GM19193 (cell line): ENCODE data around the gene BICC1.

Source experiments
- POLR2A ChIP-seq: IDR thresholded peaks from 4 replicates; pipeline ENCODE4 v1.6.1; 2011; ENCODE audit not compliant: insufficient read depth, insufficient read length; ENCODE audit errors: extremely low read depth

BICC1 gene

DNA sequence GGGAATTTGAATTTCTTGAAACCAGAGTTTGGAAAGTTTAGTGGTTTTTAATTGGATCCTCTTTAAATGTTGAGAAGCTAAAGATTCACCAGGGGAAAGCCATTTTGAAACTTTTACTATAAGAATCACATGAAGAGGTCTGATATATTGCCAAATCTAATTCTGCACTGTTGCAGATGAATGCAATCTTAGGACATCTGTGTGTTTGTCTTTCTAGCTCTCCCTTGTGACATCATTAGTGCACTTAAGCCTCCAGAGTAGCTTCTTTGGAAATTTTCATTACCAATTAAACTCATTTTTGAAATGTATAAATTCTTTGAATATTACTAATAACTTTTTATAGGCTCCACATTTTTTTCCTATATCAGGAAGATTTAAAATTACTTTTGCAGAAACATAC is 160.2 kb downstream of the BICC1 start:
- no peak for TF ChIP-seq POLR2A

DNA sequence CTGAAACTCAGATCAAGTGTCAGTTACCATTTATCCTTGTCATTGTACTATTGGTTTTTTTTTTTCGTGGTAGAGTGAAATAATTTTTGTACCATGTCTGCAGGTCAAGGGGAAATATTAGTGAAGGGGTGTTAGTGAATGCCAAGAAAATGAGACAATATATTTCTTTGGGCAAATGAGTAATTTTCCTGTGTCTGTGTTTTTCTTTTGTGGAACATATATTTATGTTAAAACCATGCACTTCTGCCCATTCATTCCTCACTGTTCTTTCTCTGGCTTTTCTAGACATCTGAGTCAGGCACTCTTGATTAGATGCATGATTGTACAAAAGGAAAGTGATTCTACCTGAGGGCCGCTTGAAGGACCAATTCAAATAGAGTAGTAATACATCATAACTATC is 161.6 kb downstream of the BICC1 start:
- no peak for TF ChIP-seq POLR2A

DNA sequence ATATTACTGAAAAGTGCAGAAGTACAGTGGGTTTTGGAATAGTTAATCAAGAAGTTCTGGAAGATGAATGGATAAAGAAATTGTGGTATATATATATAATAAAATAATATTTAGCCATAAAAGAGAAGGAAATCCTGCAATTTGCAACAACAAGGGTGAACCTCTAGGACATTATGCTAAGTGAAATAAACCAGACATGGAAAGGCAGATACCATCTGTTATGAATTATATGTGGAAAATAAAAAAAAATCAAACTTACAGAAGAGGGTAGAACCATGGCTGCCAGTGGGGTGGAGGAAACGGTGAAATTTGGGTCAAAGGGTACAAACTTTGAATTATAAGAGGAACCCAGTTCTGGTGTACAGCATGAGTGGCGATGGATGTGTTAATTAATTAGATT is 162.6 kb downstream of the BICC1 start:
- TF ChIP-seq POLR2A = no peak

DNA sequence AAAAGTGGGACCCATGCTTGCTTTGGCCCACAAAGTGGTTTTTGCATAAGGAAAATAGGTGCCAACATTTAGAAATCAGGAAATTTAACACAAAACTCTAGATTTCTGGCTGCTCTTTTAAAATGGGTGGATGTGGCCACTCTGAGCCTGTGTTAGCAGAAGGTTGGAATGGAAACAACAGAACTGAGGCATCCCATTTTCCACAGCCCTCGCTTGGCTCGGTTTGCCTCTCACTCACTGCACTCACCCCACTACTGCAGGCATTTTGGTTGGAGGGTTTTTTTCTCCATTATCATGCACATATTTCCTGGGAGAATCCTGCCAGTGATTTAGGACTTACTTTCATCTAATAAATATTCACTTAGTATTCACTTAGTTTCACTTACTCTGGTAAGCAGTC is 178.9 kb downstream of the BICC1 start:
- TF ChIP-seq POLR2A = no peak

DNA sequence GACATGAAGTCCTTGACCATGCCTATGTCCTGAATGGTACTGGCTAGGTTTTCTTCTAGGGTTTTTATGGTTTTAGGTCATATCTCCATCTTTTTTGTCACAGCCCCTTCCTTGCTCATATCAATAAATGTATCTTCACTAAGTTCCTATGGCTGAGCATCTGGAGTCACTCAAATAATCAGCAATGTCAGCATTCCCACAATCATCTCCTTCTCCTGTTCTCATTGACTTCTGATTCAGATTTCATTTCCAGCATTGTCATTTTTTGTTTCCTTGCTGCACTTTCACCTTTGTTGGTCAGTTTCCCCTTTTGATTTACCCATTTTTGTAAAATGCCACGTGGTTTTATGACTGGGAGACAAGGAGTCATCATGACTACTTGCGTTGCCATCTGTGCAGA is 181.2 kb downstream of the BICC1 start:
- TF ChIP-seq POLR2A = no peak

DNA sequence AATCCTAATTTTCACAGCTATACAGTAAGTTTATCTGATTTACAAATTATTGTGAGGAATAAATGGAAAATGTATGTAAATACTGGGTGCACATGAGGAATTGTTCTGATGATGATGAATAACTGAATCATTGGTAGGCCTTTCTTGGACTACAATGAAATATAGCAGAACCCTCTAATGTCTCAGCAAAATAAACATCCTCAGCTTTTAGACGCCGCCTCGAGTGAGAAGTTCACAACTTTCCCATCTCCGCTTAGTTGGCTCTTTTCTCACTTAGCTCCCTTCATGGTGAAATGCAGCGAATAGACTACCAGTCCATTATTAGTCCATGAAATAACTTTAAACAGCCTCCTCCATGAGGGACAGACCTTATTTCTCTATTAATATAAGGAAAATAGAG is 182.3 kb downstream of the BICC1 start:
- TF ChIP-seq POLR2A = no peak

DNA sequence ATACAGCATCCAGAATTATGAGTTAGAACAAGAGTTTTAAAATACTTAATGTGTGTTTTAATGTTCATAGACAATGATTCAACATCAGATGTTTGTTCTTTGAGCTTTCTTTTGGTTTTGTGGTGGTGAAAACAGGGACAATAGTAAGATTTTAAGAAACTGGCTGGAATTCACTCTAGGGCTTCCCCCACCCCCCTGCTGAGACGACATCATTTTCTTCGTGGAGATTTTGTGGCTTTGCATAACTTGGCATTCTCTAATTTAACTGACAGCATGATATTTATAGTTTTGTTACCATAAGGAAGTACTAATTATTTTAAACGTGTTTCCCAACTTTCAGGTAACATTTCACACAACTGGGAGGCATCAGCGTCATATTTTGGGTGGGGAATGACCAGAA is 184.1 kb downstream of the BICC1 start:
- no peak for TF ChIP-seq POLR2A

DNA sequence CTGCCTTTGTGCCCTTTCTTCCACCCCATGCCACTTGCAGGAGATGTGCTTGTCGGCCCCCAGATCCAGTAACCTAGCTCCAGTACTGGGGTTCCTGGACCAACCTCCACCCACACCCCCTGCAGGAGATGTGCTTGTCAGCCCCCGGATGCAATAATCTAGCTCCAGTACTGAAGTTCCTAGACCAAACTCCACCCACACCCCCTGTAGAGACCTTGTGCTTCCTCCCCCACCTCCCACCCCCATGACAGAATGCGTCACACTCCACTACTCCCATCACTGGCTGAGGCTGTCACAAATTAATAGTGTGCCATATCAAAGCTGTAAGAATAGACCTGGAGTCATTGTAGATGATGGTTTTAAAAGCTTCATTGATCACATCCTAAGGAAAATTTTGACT is 185.0 kb downstream of the BICC1 start:
- TF ChIP-seq POLR2A = no peak

DNA sequence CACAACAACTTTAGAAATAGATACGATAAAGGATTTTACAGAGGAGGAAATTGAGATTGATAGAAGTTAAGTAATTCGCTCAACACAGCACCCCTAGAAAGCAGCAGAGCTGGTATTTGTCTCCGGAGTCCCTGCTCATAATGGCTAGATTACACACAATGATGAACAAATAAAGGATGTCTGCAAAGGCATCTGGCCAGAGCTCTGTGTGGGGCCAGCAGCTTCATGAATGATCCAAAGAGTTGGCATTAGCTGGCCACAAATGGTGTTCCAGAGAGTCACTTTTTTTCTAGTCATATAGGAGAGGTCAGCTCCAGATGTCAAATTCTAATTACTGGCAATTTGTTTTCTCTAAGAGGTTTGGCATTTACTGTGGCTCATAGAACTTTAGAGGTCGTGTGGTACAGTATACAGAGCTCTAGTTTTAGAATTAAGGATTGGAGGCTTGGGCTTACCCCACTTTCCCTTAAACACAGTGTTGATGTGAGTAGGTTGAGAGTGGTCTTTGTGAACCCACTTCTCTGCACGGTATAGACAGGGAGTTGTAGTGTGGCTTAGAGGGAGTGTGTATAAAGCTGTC is 186.2 kb downstream of the BICC1 start:
- no peak for TF ChIP-seq POLR2A

DNA sequence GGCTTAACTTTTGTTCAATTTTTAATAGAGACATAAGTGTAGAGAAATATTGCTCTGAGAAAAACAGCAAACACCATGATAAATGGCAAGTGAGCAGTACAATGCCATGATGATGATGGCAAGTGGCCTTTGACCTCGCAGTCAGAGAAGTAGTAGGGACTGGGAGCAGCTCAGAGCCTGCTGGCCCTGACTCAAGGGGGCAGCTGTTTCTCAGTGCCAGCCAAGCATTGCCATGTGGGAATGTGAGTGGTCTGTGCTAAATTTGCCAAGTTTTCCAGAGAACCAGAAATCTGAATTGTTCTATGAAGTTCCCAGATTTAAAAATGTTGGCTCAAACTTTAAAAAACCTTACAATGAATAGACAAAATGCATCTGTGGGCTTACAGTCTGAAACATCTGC is 187.9 kb downstream of the BICC1 start:
- no peak for TF ChIP-seq POLR2A

DNA sequence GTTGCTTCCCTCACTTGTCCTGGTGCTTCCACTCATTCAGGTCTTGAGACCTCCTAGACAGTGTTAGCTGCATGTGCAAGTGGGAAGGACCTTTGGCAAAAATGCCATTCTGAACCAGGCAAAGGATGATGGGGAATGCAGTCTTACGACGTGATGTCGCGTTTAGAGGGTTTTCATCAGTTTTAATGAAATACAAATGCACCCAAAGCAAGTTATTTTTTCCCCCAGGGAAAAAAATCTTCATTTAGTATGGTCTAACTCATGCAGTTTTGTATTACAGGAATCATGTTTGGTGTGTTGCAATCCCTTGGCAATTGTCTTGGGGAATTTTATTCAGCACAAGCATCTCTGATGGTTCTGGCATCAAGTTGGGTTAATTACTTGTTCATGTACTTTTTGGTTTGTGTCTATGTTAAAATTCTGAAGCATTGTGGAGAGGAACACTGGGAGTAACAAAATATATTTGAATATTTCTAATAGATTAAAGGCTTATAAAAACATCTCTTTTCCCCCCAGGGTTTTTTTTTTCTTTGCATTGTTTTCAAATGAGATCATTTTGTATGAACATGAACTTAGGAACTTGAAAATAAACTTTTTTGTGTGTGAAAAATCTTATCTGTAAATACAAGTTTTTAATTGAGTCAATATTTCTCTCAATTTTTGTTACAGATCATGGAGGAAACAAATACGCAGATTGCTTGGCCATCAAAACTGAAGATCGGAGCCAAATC is 188.9 kb downstream of the BICC1 start:
- TF ChIP-seq POLR2A = no peak

DNA sequence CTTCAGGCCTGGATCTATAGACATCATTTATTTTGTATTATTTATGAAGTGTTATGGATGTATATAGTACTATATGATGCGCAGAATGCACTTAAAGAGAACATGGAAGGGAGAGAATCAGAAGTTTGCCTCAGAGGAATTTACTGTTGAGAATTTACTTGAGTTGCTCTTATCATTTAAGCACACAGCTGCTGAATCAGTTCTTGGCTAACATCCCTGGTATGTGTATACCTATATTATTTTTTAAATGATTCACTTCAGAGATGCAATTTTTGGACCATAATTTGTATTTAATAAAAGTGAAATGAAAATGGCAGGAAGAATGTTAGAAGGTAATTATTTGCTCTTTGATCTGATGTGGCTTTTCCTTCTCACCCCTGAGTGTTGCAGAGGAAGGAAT is 191.6 kb downstream of the BICC1 start:
- TF ChIP-seq POLR2A = no peak

DNA sequence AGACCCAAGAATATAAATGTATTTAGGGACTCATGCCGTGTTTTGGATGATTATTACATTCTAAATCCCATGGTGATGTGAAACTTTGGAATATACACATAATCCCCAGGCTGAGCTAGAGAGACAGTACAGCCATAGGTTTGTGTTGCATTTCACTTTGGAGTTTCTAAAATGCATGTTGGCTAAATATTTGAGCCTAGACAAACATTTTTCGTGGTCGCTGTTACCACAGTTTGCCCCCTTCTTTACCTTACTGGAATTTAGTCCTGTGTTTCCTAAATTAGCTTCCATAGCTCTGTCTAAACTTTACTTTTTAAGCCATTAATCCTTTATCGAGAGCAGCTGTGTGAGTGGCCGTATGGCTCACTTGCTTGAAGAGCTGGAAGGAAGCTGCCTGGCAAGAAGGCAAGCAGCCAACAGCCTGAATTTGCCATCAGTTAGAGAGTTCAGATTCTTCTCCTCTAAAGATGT is 192.0 kb downstream of the BICC1 start:
- no peak for TF ChIP-seq POLR2A

DNA sequence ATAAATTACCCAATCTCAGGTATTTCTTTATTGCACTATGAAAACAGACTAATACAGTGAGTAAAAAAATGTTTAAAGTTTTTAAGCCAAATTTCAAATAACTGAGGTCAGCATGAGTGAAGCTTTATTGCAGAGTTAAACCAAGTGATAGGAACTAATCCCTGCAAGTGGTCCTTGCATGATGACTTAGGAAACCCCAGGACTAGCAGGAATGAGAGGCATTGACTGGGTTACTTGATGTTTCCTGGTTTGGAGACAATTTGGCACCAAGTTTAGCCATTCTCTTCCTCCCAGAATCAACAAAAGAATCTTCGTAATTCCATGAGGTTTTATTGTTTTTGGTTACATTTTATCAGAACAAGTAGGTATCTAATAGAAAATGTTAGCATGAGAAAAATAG is 194.2 kb downstream of the BICC1 start:
- TF ChIP-seq POLR2A = no peak

DNA sequence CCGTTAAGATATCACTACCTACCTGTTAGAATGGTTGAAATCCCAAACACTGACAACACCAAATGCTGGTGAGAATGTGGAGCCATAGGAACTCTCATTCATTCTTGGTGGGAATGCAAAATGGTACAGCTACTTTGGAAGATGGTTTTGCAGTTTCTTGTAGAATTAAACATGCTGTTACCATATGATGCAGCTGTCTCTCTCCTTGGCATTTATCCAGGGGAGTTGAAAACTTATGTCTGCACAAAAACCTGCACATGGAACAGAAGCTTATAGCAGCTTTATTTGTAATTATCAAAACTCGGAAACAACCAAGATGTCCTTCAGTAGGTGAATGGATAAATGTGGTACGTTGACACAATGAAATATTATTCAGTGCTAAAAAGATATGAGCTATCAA is 199.5 kb downstream of the BICC1 start:
- TF ChIP-seq POLR2A = no peak

DNA sequence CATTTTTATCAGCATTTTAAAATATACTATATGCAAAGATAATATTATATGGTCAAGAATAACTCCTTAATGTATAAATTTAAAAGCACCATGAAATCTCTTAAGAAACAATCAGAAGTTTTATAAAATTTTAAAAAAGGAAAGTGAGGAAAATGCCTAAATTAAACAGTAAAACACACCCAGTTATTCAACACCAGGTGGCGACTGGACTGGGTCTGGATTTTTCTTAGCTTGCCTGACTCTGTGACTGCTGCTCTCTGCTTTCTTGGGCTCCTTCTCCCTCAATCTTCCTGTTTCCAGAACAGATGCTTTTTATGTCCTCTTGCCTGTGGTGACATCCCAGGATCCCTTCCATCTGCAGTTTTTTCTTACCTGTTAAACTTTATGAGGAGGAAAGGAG is 200.3 kb downstream of the BICC1 start:
- TF ChIP-seq POLR2A = no peak

DNA sequence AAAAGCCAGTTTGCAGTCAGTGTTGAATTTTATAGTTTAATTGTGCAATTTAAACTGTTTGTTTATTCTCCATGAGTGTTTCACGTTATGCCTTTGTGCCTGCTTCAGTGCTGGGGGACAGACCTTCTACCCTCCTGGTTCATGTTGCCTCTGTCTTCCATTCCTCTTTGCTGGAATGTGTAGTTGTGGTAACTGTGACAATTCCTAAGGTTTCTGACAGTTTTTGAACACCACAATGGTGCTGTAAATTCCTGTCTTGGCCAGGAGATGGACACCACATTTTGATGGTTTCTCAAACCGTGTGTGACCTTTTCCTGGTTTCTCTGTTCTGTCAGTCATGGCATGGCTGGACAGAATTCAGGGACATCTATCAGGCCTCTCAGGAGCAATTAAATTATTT is 201.7 kb downstream of the BICC1 start:
- no peak for TF ChIP-seq POLR2A

DNA sequence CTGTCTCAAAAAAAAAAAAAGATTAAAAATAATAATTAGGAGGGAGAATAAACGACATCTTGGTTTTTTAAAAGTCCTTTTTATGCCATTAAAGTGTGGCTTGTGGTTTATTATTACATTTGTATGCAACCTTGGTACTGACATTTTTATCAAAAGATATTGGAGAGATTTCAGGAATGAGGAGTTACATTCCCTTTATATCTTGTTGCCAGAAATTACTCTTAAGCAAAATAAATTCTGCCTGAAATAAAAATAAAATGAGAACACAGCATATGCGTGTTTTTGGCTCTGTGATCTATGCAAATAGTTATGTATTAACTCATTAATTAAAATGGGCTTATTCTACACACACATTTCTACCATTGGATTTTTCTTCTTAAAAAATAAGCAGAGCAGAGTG is 202.4 kb downstream of the BICC1 start:
- TF ChIP-seq POLR2A = no peak

DNA sequence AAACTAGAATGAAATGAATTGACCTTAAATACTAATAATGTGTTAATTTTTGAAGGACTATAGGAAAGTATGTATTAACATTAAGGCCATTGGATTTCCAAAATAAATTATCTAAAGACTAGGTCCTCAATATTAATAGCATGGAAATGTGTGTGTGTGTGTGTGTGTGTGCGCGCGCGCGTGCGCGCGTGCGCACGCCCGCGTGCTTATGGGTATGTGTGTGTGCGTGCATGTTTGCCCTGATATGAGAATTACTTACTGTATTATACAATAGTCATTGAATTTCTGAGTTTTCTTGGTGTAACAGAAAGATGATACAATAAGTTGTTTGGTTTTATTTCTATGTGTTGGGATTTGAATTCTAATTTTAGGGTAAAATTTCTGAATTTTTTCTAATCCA is 205.9 kb downstream of the BICC1 start:
- TF ChIP-seq POLR2A = no peak
